Hepatocyte (in vitro differentiated cells): ENCODE results near the gene SLC26A6.

Source experiments
- EZH2 ChIP-seq: fragments of 200-600 bp; sonication (generic); IDR thresholded peaks from 2 replicates; pipeline ENCODE4 v1.6.1; 2016; ENCODE audit warnings: antibody characterized with exemption, mild to moderate bottlenecking, borderline replicate concordance
- EZH2phosphoT487 ChIP-seq: fragments of 200-600 bp; sonication (generic); IDR thresholded peaks from one replicate; pipeline ENCODE4 v1.6.1; 2018; ENCODE audit warnings: antibody characterized with exemption, mild to moderate bottlenecking, low read depth, moderate library complexity; ENCODE audit not compliant: unreplicated experiment, severe bottlenecking
- TF ChIP-seq, protein P1 (sequence below): fragments of 200-600 bp; sonication (generic); IDR thresholded peaks from 2 replicates; pipeline ENCODE4 v1.5.1; 2016; ENCODE audit warnings: antibody characterized with exemption, mild to moderate bottlenecking; ENCODE audit not compliant: poor library complexity

GRCh38 chr3:48621461-48621869 is 13.8 kb downstream of the SLC26A6 start, which contains the start of gene TMEM89:
- TF ChIP-seq, protein P1, sequence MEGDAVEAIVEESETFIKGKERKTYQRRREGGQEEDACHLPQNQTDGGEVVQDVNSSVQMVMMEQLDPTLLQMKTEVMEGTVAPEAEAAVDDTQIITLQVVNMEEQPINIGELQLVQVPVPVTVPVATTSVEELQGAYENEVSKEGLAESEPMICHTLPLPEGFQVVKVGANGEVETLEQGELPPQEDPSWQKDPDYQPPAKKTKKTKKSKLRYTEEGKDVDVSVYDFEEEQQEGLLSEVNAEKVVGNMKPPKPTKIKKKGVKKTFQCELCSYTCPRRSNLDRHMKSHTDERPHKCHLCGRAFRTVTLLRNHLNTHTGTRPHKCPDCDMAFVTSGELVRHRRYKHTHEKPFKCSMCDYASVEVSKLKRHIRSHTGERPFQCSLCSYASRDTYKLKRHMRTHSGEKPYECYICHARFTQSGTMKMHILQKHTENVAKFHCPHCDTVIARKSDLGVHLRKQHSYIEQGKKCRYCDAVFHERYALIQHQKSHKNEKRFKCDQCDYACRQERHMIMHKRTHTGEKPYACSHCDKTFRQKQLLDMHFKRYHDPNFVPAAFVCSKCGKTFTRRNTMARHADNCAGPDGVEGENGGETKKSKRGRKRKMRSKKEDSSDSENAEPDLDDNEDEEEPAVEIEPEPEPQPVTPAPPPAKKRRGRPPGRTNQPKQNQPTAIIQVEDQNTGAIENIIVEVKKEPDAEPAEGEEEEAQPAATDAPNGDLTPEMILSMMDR, result no peak
- TF ChIP-seq EZH2 (no peak), EZH2phosphoT487 (no peak)
